Measurements from ENCODE around the gene LCE1B.

The LCE1B gene

DNA sequence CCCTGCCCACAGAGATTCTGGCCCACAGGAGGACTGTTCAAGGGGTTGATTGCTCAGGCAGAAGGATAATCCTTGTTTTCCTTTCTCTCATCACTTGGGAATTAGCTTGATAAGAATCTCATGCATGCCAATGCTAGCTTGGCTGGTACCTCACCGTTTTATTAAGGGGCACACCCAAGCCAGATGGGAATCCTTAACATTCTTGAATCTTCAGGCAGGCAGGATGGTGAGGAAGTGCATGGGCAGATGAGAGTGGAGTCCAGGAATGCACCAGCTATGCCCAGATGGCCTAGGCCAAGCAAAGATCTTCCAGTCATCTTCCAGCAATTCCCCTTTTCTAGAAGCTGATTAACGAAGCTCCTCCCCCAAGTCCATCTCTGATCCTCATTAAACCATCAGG, 43.9 kb downstream of the LCE1B start:
- no peak for TF ChIP-seq CTCF (conservative IDR thresholded peaks at IDR 0.05; ENCODE audit: low read depth)
- H3K27ac ChIP-seq = peak overlapping the region; percentile 33; the same call in 1 of the 2 replicates
- ChIA-PET POLR2A (ENCODE audit: low non-redundant PET) (no interaction called here), CTCF (interaction anchor here (0.6 kb wide), 1 partner anchor 13 kb away, joined by 4 read pairs; no protein-coding TSS in a partner anchor)
- DNase-seq (ENCODE audit: low spot score) = peak; percentile 5

GRCh38 chr1:152858062-152858461, 46.3 kb downstream of the LCE1B start:
- no peak for TF ChIP-seq CTCF (conservative IDR thresholded peaks at IDR 0.05; ENCODE audit: low read depth)
- ChIA-PET POLR2A (ENCODE audit: low non-redundant PET) (no interaction called here), CTCF (no interaction called here)
- peak overlapping the region; percentile 56 for H3K27ac ChIP-seq
- no peak for DNase-seq (ENCODE audit: low spot score)

GRCh38 chr1:152859696-152860095, 47.9 kb downstream of the LCE1B start, which contains the start of gene LCE7A:
Gene LCE7A (plus strand): TSS chr1:152859996. CDS start chr1:152860698, 702 bp downstream.
- H3K27ac ChIP-seq = no peak within 1 kb of the TSS
- no peak for TF ChIP-seq CTCF (conservative IDR thresholded peaks at IDR 0.05; ENCODE audit: low read depth)
- ChIA-PET CTCF (no interaction called here), POLR2A (ENCODE audit: low non-redundant PET) (no interaction called here)
- DNase-seq (ENCODE audit: low spot score) = no peak

DNA sequence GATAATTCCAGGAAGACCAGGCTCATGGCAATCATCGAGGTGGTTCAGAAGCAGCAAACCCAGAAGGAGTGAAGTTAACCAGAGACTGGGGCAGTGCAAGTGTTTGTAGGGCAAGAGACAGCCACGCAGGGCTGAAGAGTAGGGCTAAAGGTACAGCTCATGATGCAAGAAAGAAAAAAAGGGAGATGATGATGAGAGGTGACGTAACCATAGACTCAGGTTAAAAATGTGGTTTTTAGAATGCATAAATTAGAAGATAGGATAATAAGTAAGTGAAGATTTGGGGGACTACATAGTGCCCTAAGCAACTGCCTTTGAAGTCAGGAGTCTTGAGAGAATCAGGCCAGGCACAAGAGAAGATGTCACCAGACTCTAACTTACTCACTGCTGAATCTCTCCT, 48.4 kb downstream of the LCE1B start:
- ChIA-PET POLR2A (ENCODE audit: low non-redundant PET) (no interaction called here), CTCF (no interaction called here)
- no peak for DNase-seq (ENCODE audit: low spot score)
- no peak overlapping the region for H3K27ac ChIP-seq
- TF ChIP-seq CTCF (conservative IDR thresholded peaks at IDR 0.05; ENCODE audit: low read depth) = no peak

DNA sequence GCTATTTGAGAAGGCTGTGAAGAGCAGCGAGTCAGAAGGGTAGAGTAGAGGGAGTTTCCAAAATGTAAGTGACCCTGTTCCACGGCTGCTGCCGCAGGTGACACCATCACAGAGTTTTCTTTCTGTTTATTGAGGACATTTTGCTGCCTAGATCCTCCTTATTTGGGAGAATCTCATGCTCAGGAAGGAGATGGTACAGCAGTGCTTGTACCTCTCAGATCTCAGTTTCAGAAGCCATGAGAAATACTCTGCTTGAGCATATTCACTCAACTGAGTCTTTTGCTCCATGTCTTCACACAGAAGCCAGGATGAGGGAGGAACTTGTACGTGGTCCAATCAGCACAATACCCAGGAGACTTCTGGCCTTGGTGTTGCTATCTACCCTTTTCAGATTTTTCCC, 49.6 kb downstream of the LCE1B start:
- no peak for DNase-seq (ENCODE audit: low spot score)
- ChIA-PET CTCF (interaction anchor here (0.6 kb wide), 1 partner anchor 364 kb away, joined by 3 read pairs; no protein-coding TSS in a partner anchor), POLR2A (ENCODE audit: low non-redundant PET) (no interaction called here)
- no peak overlapping the region for H3K27ac ChIP-seq
- TF ChIP-seq CTCF (conservative IDR thresholded peaks at IDR 0.05; ENCODE audit: low read depth) = no peak
